ENCODE measurements around the gene RNF167.

The RNF167 gene

GRCh38 chr17:4897198-4897687 is 42.8 kb upstream of the RNF167 start:
- no peaks in the 10 kb centered on the region for H3K9me3 ChIP-seq (ENCODE audit: control insufficient read depth in 1 of 2, low read length in 2 of 2)
- peaks cover 10 to 13% of the 10 kb centered on the region in 2 donors for H3K27me3 ChIP-seq (ENCODE audit: control insufficient read depth in 1 of 2, insufficient read depth in 2 of 2, low read length in 2 of 2)
- no peak overlapping the region for H3K27ac ChIP-seq (ENCODE audit: low read depth, low read length)
- no peak overlapping the region for H3K4me3 ChIP-seq (ENCODE audit: low read depth in 1 of 2, low read length in 2 of 2)
- H3K9ac ChIP-seq (ENCODE audit: low read depth in 1 of 2, low read length in 2 of 2): no peak overlapping the region
- H3K4me1 ChIP-seq (ENCODE audit: control insufficient read depth in 1 of 2, insufficient read depth in 2 of 2, low read length in 2 of 2): peaks cover 5 to 28% of the 10 kb centered on the region in 2 donors
- H3K36me3 ChIP-seq (ENCODE audit: control insufficient read depth in 1 of 2, insufficient read depth in 2 of 2, low read length in 2 of 2): peaks cover 43 to 48% of the 10 kb centered on the region in 2 donors

GRCh38 chr17:4897785-4898184 is 42.3 kb upstream of the RNF167 start:
- H3K36me3 ChIP-seq (ENCODE audit: control insufficient read depth in 1 of 2, insufficient read depth in 2 of 2, low read length in 2 of 2): peaks cover 38 to 43% of the 10 kb centered on the region in 2 donors
- H3K9ac ChIP-seq (ENCODE audit: low read depth in 1 of 2, low read length in 2 of 2): no peak overlapping the region

GRCh38 chr17:4898351-4898750 is 41.7 kb upstream of the RNF167 start:
- no peak overlapping the region for H3K27ac ChIP-seq (ENCODE audit: low read depth, low read length)
- H3K9me3 ChIP-seq (ENCODE audit: control insufficient read depth in 1 of 2, low read length in 2 of 2): no peaks in the 10 kb centered on the region
- peaks cover 10 to 13% of the 10 kb centered on the region in 2 donors for H3K27me3 ChIP-seq (ENCODE audit: control insufficient read depth in 1 of 2, insufficient read depth in 2 of 2, low read length in 2 of 2)
- peaks cover 15 to 39% of the 10 kb centered on the region in 2 donors for H3K4me1 ChIP-seq (ENCODE audit: control insufficient read depth in 1 of 2, insufficient read depth in 2 of 2, low read length in 2 of 2)
- H3K9ac ChIP-seq (ENCODE audit: low read depth in 1 of 2, low read length in 2 of 2): no peak overlapping the region
- H3K4me3 ChIP-seq (ENCODE audit: low read depth in 1 of 2, low read length in 2 of 2): no peak overlapping the region
- peaks cover 33 to 38% of the 10 kb centered on the region in 2 donors for H3K36me3 ChIP-seq (ENCODE audit: control insufficient read depth in 1 of 2, insufficient read depth in 2 of 2, low read length in 2 of 2)

More at GRCh38 chr17:4897785-4898184, 42.3 kb upstream of the RNF167 start:
- Histone ChIP-seq H3K4me3 (ENCODE audit: low read depth in 1 of 2, low read length in 2 of 2) (no peak overlapping the region), H3K27me3 (ENCODE audit: control insufficient read depth in 1 of 2, insufficient read depth in 2 of 2, low read length in 2 of 2) (peaks cover 10 to 13% of the 10 kb centered on the region in 2 donors), H3K4me1 (ENCODE audit: control insufficient read depth in 1 of 2, insufficient read depth in 2 of 2, low read length in 2 of 2) (peaks cover 10 to 34% of the 10 kb centered on the region in 2 donors), H3K9me3 (ENCODE audit: control insufficient read depth in 1 of 2, low read length in 2 of 2) (no peaks in the 10 kb centered on the region), H3K27ac (ENCODE audit: low read depth, low read length) (no peak overlapping the region)

GRCh38 chr17:4898927-4899326 is 41.1 kb upstream of the RNF167 start:
- Histone ChIP-seq H3K27ac (ENCODE audit: low read depth, low read length) (no peak overlapping the region), H3K9me3 (ENCODE audit: control insufficient read depth in 1 of 2, low read length in 2 of 2) (no peaks in the 10 kb centered on the region), H3K27me3 (ENCODE audit: control insufficient read depth in 1 of 2, insufficient read depth in 2 of 2, low read length in 2 of 2) (peaks cover 10 to 13% of the 10 kb centered on the region in 2 donors), H3K4me3 (ENCODE audit: low read depth in 1 of 2, low read length in 2 of 2) (peak overlapping the region; percentile 79 to 85), H3K4me1 (ENCODE audit: control insufficient read depth in 1 of 2, insufficient read depth in 2 of 2, low read length in 2 of 2) (peaks cover 17 to 42% of the 10 kb centered on the region in 2 donors), H3K36me3 (ENCODE audit: control insufficient read depth in 1 of 2, insufficient read depth in 2 of 2, low read length in 2 of 2) (peaks cover 29 to 32% of the 10 kb centered on the region in 2 donors), H3K9ac (ENCODE audit: low read depth in 1 of 2, low read length in 2 of 2) (peak overlapping the region in 1 of 2 donors; percentile 39)

GRCh38 chr17:4899341-4900230 is 40.5 kb upstream of the RNF167 start, which contains the start of gene C17orf107:
TSS of gene C17orf107 (plus strand) at chr17:4899536. CDS start at chr17:4899763, 227 bp downstream.
- H3K4me3 ChIP-seq (ENCODE audit: low read depth in 1 of 2, low read length in 2 of 2): peak within 1 kb of the TSS; percentile 79 to 85
- peak within 1 kb of the TSS; percentile 10 for H3K27ac ChIP-seq (ENCODE audit: low read depth, low read length)
- peaks cover 22 to 25% of the 10 kb centered on the region in 2 donors for H3K36me3 ChIP-seq (ENCODE audit: control insufficient read depth in 1 of 2, insufficient read depth in 2 of 2, low read length in 2 of 2)
- H3K4me1 ChIP-seq (ENCODE audit: control insufficient read depth in 1 of 2, insufficient read depth in 2 of 2, low read length in 2 of 2): peaks cover 17 to 42% of the 10 kb centered on the region in 2 donors
- peaks cover 10 to 13% of the 10 kb centered on the region in 2 donors for H3K27me3 ChIP-seq (ENCODE audit: control insufficient read depth in 1 of 2, insufficient read depth in 2 of 2, low read length in 2 of 2)
- H3K9ac ChIP-seq (ENCODE audit: low read depth in 1 of 2, low read length in 2 of 2): peak within 1 kb of the TSS; percentile 55 to 73
- H3K9me3 ChIP-seq (ENCODE audit: control insufficient read depth in 1 of 2, low read length in 2 of 2): no peaks in the 10 kb centered on the region

- Histone ChIP-seq H3K9me3 (ENCODE audit: control insufficient read depth in 1 of 2, low read length in 2 of 2) (no peaks in the 10 kb centered on the region), H3K4me1 (ENCODE audit: control insufficient read depth in 1 of 2, insufficient read depth in 2 of 2, low read length in 2 of 2) (peaks cover 17 to 42% of the 10 kb centered on the region in 2 donors), H3K27me3 (ENCODE audit: control insufficient read depth in 1 of 2, insufficient read depth in 2 of 2, low read length in 2 of 2) (peaks cover 10 to 13% of the 10 kb centered on the region in 2 donors), H3K4me3 (ENCODE audit: low read depth in 1 of 2, low read length in 2 of 2) (peak overlapping the region; percentile 35 to 85), H3K9ac (ENCODE audit: low read depth in 1 of 2, low read length in 2 of 2) (peak overlapping the region in 1 of 2 donors; percentile 73), H3K27ac (ENCODE audit: low read depth, low read length) (no peak overlapping the region), H3K36me3 (ENCODE audit: control insufficient read depth in 1 of 2, insufficient read depth in 2 of 2, low read length in 2 of 2) (peaks cover 14 to 16% of the 10 kb centered on the region in 2 donors)
Observed at GRCh38 chr17:4900231-4901107, 39.6 kb upstream of the RNF167 start.

GRCh38 chr17:4901108-4901647 is 38.9 kb upstream of the RNF167 start:
- no peaks in the 10 kb centered on the region for H3K9me3 ChIP-seq (ENCODE audit: control insufficient read depth in 1 of 2, low read length in 2 of 2)
- H3K4me3 ChIP-seq (ENCODE audit: low read depth in 1 of 2, low read length in 2 of 2): peak overlapping the region; percentile 35 to 85
- H3K36me3 ChIP-seq (ENCODE audit: control insufficient read depth in 1 of 2, insufficient read depth in 2 of 2, low read length in 2 of 2): peaks cover 7 to 9% of the 10 kb centered on the region in 2 donors
- no peak overlapping the region for H3K27ac ChIP-seq (ENCODE audit: low read depth, low read length)
- peaks cover 10 to 13% of the 10 kb centered on the region in 2 donors for H3K27me3 ChIP-seq (ENCODE audit: control insufficient read depth in 1 of 2, insufficient read depth in 2 of 2, low read length in 2 of 2)
- H3K4me1 ChIP-seq (ENCODE audit: control insufficient read depth in 1 of 2, insufficient read depth in 2 of 2, low read length in 2 of 2): peaks cover 17 to 42% of the 10 kb centered on the region in 2 donors
- peak overlapping the region in 1 of 2 donors; percentile 31 for H3K9ac ChIP-seq (ENCODE audit: low read depth in 1 of 2, low read length in 2 of 2)

- H3K4me3 ChIP-seq (ENCODE audit: low read depth in 1 of 2, low read length in 2 of 2): peak overlapping the region in 1 of 2 donors; percentile 85
- peak overlapping the region in 1 of 2 donors; percentile 31 for H3K9ac ChIP-seq (ENCODE audit: low read depth in 1 of 2, low read length in 2 of 2)
- no peaks in the 10 kb centered on the region for H3K9me3 ChIP-seq (ENCODE audit: control insufficient read depth in 1 of 2, low read length in 2 of 2)
- peaks cover 10 to 13% of the 10 kb centered on the region in 2 donors for H3K27me3 ChIP-seq (ENCODE audit: control insufficient read depth in 1 of 2, insufficient read depth in 2 of 2, low read length in 2 of 2)
- peaks cover 3% of the 10 kb centered on the region in 2 donors for H3K36me3 ChIP-seq (ENCODE audit: control insufficient read depth in 1 of 2, insufficient read depth in 2 of 2, low read length in 2 of 2)
- H3K4me1 ChIP-seq (ENCODE audit: control insufficient read depth in 1 of 2, insufficient read depth in 2 of 2, low read length in 2 of 2): peaks cover 17 to 42% of the 10 kb centered on the region in 2 donors
- no peak overlapping the region for H3K27ac ChIP-seq (ENCODE audit: low read depth, low read length)
Observed at GRCh38 chr17:4901648-4902344, 38.3 kb upstream of the RNF167 start.

GRCh38 chr17:4902540-4902939 is 37.5 kb upstream of the RNF167 start:
- Histone ChIP-seq H3K27ac (ENCODE audit: low read depth, low read length) (no peak overlapping the region), H3K9ac (ENCODE audit: low read depth in 1 of 2, low read length in 2 of 2) (peak overlapping the region in 1 of 2 donors; percentile 28), H3K36me3 (ENCODE audit: control insufficient read depth in 1 of 2, insufficient read depth in 2 of 2, low read length in 2 of 2) (no peaks in the 10 kb centered on the region), H3K4me3 (ENCODE audit: low read depth in 1 of 2, low read length in 2 of 2) (no peak overlapping the region), H3K27me3 (ENCODE audit: control insufficient read depth in 1 of 2, insufficient read depth in 2 of 2, low read length in 2 of 2) (peaks cover 10 to 13% of the 10 kb centered on the region in 2 donors), H3K9me3 (ENCODE audit: control insufficient read depth in 1 of 2, low read length in 2 of 2) (no peaks in the 10 kb centered on the region), H3K4me1 (ENCODE audit: control insufficient read depth in 1 of 2, insufficient read depth in 2 of 2, low read length in 2 of 2) (peaks cover 17 to 42% of the 10 kb centered on the region in 2 donors)

Measured in duodenal mucosa (tissue), 2 donors.